ENCODE results near the gene CEP164. TPM values are rescaled to one million over a fixed set of nuclear protein-coding genes. Genes with fewer than 3 reads are reported as not detected.

Gene CEP164
- total and polyA plus RNA-seq, 4 experiments from 2014 or later, result 12.7 to 42.5 (median 33.2) TPM

DNA sequence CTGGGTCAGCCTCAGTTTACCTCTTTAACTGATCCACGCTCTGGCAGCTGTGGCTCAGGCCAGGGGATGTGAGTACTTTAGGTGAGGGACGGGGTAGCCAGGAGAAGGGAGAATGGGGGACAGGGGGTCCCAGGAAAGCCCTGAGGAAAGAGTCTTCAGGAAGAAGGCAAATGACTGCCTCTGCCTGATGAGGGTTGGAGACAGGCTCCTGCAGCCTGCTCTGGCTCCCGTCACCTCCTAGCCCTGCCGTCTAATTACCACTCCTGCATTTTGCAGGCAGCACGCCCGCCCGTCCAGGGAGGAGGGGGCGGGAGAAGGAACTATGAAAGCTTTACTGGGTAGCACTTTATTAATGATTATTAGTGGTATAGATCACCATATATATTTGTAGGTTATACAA is 116.6 kb downstream of the CEP164 start:
- intact Hi-C loops (cut with micrococcal nuclease), result no loop called here
- Histone ChIP-seq H3K9me3 (ENCODE audit: control insufficient read depth in 1 of 2, low read length in 2 of 2) (no peaks in the 10 kb centered on the region), H3K4me3 (ENCODE audit: low read length in 2 of 2) (no peak overlapping the region), H3K27ac (ENCODE audit: low read depth, low read length) (no peak overlapping the region), H3K4me1 (ENCODE audit: insufficient read depth, low read length) (no peaks in the 10 kb centered on the region), H3K36me3 (ENCODE audit: insufficient read depth, low read length) (no peaks in the 10 kb centered on the region), H3K27me3 (ENCODE audit: insufficient read depth, low read length) (no peaks in the 10 kb centered on the region)
- no peak overlapping the region for H3K4me3 Mint-ChIP-seq
- H3K27me3 Mint-ChIP-seq, result peaks cover 13 to 32% of the 10 kb centered on the region in 2 donors
- H3K36me3 Mint-ChIP-seq, result no peaks in the 10 kb centered on the region
- no peak overlapping the region for H3K27ac Mint-ChIP-seq
- H3K9me3 Mint-ChIP-seq, result peaks cover 0 to 3% (median 0%) of the 10 kb centered on the region in 8 donors
- no peaks in the 10 kb centered on the region for H3K4me1 Mint-ChIP-seq
- ChIA-PET POLR2A (ENCODE audit: partially characterized antibody) (no interaction called here), CTCF (ENCODE audit: partially characterized antibody) (interaction anchor here (1.9 kb wide), 1 partner anchor 18 kb away, joined by 6 read pairs; no protein-coding TSS in a partner anchor)
- no peak for DNase-seq

- no peak overlapping the region for H3K27ac Mint-ChIP-seq
- H3K4me3 Mint-ChIP-seq, result no peak overlapping the region
- no peaks in the 10 kb centered on the region for H3K36me3 Mint-ChIP-seq
- H3K27me3 Mint-ChIP-seq, result peaks cover 11 to 32% of the 10 kb centered on the region in 2 donors
- Histone ChIP-seq H3K27me3 (ENCODE audit: insufficient read depth, low read length) (no peaks in the 10 kb centered on the region), H3K4me1 (ENCODE audit: insufficient read depth, low read length) (no peaks in the 10 kb centered on the region), H3K9me3 (ENCODE audit: control insufficient read depth in 1 of 2, low read length in 2 of 2) (no peaks in the 10 kb centered on the region), H3K4me3 (ENCODE audit: low read length in 2 of 2) (no peak overlapping the region), H3K27ac (ENCODE audit: low read depth, low read length) (no peak overlapping the region), H3K36me3 (ENCODE audit: insufficient read depth, low read length) (no peaks in the 10 kb centered on the region)
- H3K9me3 Mint-ChIP-seq, result peaks cover 0 to 4% (median 0%) of the 10 kb centered on the region in 8 donors
- ChIA-PET POLR2A (ENCODE audit: partially characterized antibody) (no interaction called here), CTCF (ENCODE audit: partially characterized antibody) (interaction anchor here (1.2 kb wide), 1 partner anchor 19 kb away, joined by 4 read pairs; no protein-coding TSS in a partner anchor)
- no peak for DNase-seq
- intact Hi-C loops (cut with micrococcal nuclease), result no loop called here
- no peaks in the 10 kb centered on the region for H3K4me1 Mint-ChIP-seq
Measured at GRCh38 chr11:117444711-117445658, 117.3 kb downstream of the CEP164 start.

GRCh38 chr11:117449111-117449693 is 121.5 kb downstream of the CEP164 start:
- peaks cover 0 to 3% of the 10 kb centered on the region in 2 donors for H3K36me3 Mint-ChIP-seq

DNA sequence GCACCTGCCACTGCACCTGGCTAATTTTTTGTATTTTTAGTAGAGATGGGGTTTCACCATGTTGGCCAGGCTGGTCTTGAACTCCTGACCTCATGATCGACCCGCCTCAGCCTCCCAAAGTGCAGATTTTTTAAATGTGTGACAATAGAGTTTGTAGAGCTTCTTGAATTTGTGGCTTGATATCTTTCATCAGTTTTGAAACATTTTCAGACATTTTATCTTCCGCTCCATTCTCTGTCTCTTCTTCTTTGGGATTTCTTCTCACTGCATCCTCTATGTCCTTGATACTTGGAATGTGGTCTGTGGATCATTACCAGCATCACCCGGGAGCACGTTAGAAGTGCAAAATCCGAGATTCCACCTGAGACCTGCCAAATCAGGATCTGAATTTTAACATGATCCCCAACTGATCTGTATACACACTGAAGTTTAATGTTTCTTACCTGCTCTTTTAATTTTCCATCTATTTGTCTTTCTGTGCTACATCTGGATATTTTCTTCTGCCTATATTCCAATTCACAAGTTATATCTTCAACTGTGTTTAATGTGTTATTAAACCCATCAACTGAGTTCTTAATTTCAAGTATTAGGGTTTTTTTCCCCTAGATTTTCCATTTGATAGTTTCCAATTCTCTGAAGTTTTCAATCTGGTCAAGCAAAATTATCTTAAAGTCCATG is 126.4 kb downstream of the CEP164 start:
- Histone ChIP-seq H3K4me1 (ENCODE audit: insufficient read depth, low read length) (no peaks in the 10 kb centered on the region), H3K36me3 (ENCODE audit: insufficient read depth, low read length) (no peaks in the 10 kb centered on the region), H3K4me3 (ENCODE audit: low read length in 2 of 2) (no peak overlapping the region), H3K27me3 (ENCODE audit: insufficient read depth, low read length) (no peaks in the 10 kb centered on the region), H3K9me3 (ENCODE audit: control insufficient read depth in 1 of 2, low read length in 2 of 2) (no peaks in the 10 kb centered on the region), H3K27ac (ENCODE audit: low read depth, low read length) (no peak overlapping the region)
- no peaks in the 10 kb centered on the region for H3K4me1 Mint-ChIP-seq
- CTCF ChIA-PET (ENCODE audit: partially characterized antibody), result no interaction called here
- H3K27me3 Mint-ChIP-seq, result peaks cover 6 to 10% of the 10 kb centered on the region in 2 donors
- POLR2A ChIA-PET (ENCODE audit: partially characterized antibody), result no interaction called here
- peaks cover 7 to 25% (median 15%) of the 10 kb centered on the region in 8 donors for H3K9me3 Mint-ChIP-seq
- H3K4me3 Mint-ChIP-seq, result no peak overlapping the region
- no peak overlapping the region for H3K27ac Mint-ChIP-seq
- intact Hi-C loops (cut with micrococcal nuclease), result no loop called here
- H3K36me3 Mint-ChIP-seq, result peaks cover 0 to 7% of the 10 kb centered on the region in 2 donors
- no peak for DNase-seq

More at GRCh38 chr11:117449111-117449693, 121.5 kb downstream of the CEP164 start:
- no peak overlapping the region for H3K4me3 Mint-ChIP-seq
- H3K4me1 Mint-ChIP-seq, result no peaks in the 10 kb centered on the region
- H3K4me3 ChIP-seq (ENCODE audit: low read length in 2 of 2), result no peak overlapping the region
- H3K27ac ChIP-seq (ENCODE audit: low read depth, low read length), result no peak overlapping the region
- ChIA-PET CTCF (ENCODE audit: partially characterized antibody) (interaction anchor here (0.9 to 1.8 kb wide), 2 partner anchors 23 to 24 kb away, joined by 3 to 4 read pairs; no protein-coding TSS in a partner anchor), POLR2A (ENCODE audit: partially characterized antibody) (no interaction called here)
- no peak overlapping the region for H3K27ac Mint-ChIP-seq
- H3K9me3 Mint-ChIP-seq, result peaks cover 4 to 14% (median 7%) of the 10 kb centered on the region in 8 donors
- peaks cover 5 to 15% of the 10 kb centered on the region in 2 donors for H3K27me3 Mint-ChIP-seq
- intact Hi-C loops (cut with micrococcal nuclease), result no loop called here
- no peaks in the 10 kb centered on the region for H3K27me3 ChIP-seq (ENCODE audit: insufficient read depth, low read length)
- H3K9me3 ChIP-seq (ENCODE audit: control insufficient read depth in 1 of 2, low read length in 2 of 2), result no peaks in the 10 kb centered on the region
- no peak for DNase-seq
- H3K36me3 ChIP-seq (ENCODE audit: insufficient read depth, low read length), result no peaks in the 10 kb centered on the region
- no peaks in the 10 kb centered on the region for H3K4me1 ChIP-seq (ENCODE audit: insufficient read depth, low read length)

GRCh38 chr11:117454564-117454917 is 126.9 kb downstream of the CEP164 start:
- Mint-ChIP-seq H3K9me3 (peaks cover 4 to 25% (median 15%) of the 10 kb centered on the region in 8 donors), H3K4me3 (no peak overlapping the region)

DNA sequence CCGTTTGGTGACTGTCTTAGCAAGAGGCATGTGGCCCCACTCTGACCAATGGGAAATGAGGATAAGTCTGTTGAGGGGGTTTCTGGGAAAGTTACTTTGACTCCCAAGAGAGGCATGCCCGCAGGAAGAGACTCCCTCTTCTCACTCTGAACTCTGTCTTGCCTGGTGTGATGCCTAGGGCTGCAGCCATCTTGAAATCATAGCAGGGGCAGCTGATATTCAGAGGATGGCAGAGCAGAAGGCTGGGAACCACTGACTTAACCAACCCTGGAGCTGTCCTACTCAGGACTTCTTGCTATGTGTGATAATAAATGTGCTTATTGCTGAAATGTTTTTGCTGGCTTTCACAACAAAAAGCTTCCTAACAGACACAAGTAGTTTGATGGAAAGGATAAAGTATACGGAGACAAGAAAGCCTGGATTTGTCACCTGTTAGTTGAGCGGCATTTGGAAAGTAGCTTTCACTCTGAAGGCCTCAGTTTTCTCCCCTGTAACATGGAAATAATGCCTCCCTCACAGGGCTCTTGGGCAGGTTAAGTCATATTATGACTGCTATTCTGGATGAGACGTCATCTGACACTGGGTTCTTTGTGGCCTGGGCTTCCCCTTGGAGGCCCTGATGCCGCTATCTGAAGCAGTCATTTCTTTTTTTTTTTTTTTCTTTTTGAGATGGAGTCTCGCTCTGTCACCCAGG is 128.5 kb downstream of the CEP164 start:
- Histone ChIP-seq H3K4me1 (ENCODE audit: insufficient read depth, low read length) (no peaks in the 10 kb centered on the region), H3K36me3 (ENCODE audit: insufficient read depth, low read length) (no peaks in the 10 kb centered on the region), H3K4me3 (ENCODE audit: low read length in 2 of 2) (no peak overlapping the region), H3K27me3 (ENCODE audit: insufficient read depth, low read length) (no peaks in the 10 kb centered on the region), H3K27ac (ENCODE audit: low read depth, low read length) (no peak overlapping the region), H3K9me3 (ENCODE audit: control insufficient read depth in 1 of 2, low read length in 2 of 2) (no peaks in the 10 kb centered on the region)
- DNase-seq, result no peak
- Mint-ChIP-seq H3K9me3 (peaks cover 4 to 25% (median 13%) of the 10 kb centered on the region in 8 donors), H3K27me3 (peaks cover 6 to 8% of the 10 kb centered on the region in 2 donors), H3K27ac (peak overlapping the region in 1 of 7 donors; percentile 12), H3K4me1 (no peaks in the 10 kb centered on the region), H3K36me3 (peaks cover 0 to 7% of the 10 kb centered on the region in 2 donors), H3K4me3 (peak overlapping the region in 1 of 8 donors; percentile 17)
- ChIA-PET CTCF (ENCODE audit: partially characterized antibody) (no interaction called here), POLR2A (ENCODE audit: partially characterized antibody) (no interaction called here)
- intact Hi-C loops (cut with micrococcal nuclease), result no loop called here

More at GRCh38 chr11:117454564-117454917, 126.9 kb downstream of the CEP164 start:
- ChIA-PET POLR2A (ENCODE audit: partially characterized antibody) (no interaction called here), CTCF (ENCODE audit: partially characterized antibody) (no interaction called here)
- intact Hi-C loops (cut with micrococcal nuclease), result no loop called here
- H3K4me1 ChIP-seq (ENCODE audit: insufficient read depth, low read length), result no peaks in the 10 kb centered on the region
- no peaks in the 10 kb centered on the region for H3K27me3 ChIP-seq (ENCODE audit: insufficient read depth, low read length)
- peaks cover 0 to 7% of the 10 kb centered on the region in 2 donors for H3K36me3 Mint-ChIP-seq
- H3K36me3 ChIP-seq (ENCODE audit: insufficient read depth, low read length), result no peaks in the 10 kb centered on the region
- no peaks in the 10 kb centered on the region for H3K9me3 ChIP-seq (ENCODE audit: control insufficient read depth in 1 of 2, low read length in 2 of 2)
- H3K27me3 Mint-ChIP-seq, result peaks cover 6% of the 10 kb centered on the region in 2 donors
- H3K4me1 Mint-ChIP-seq, result no peaks in the 10 kb centered on the region
- H3K27ac Mint-ChIP-seq, result no peak overlapping the region
- H3K27ac ChIP-seq (ENCODE audit: low read depth, low read length), result no peak overlapping the region
- H3K4me3 ChIP-seq (ENCODE audit: low read length in 2 of 2), result no peak overlapping the region
- no peak for DNase-seq

All from CD4-positive, alpha-beta memory T cell (primary cell).